HFF-Myc (cell line): ENCODE measurements around the gene ACSBG1.

Source experiments
- DNase-seq: peaks from one replicate; pipeline ENCODE4 v3.0.0-alpha.2; 2011; ENCODE audit warnings: low read depth; ENCODE audit errors: extremely low read depth
- H3K4me3 ChIP-seq: replicated peaks from 2 replicates; pipeline ENCODE4 v1.5.1; 2011; ENCODE audit warnings: low read depth, mild to moderate bottlenecking, control low read depth, low read length
- TF ChIP-seq, protein P1 (sequence below): IDR thresholded peaks from 2 replicates; pipeline ENCODE4 v1.5.1; 2012; ENCODE audit warnings: mild to moderate bottlenecking, low read depth, low read length, control low read depth; ENCODE audit errors: missing control alignments

Gene ACSBG1

DNA sequence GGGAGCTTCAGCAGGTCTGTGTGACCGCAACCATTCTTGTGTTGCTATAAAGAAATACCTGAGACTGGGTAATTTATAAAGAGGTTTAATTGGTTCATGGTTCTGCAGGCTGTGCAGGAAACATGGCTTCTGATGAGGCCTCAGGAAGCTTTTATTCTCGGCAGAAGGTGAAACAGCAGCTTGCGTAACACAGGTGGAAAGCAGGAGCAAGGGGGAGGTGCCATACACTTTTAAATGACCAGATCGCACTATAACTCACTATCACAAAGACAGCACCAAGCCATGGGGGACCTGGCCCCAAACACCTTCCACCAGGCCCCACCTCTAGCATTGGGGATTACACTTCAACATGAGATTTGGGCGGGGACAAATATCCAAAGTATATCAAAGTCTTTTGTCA is 94.8 kb downstream of the ACSBG1 start:
- no peak for DNase-seq
- no peak overlapping the region for H3K4me3 ChIP-seq
- TF ChIP-seq, protein P1, sequence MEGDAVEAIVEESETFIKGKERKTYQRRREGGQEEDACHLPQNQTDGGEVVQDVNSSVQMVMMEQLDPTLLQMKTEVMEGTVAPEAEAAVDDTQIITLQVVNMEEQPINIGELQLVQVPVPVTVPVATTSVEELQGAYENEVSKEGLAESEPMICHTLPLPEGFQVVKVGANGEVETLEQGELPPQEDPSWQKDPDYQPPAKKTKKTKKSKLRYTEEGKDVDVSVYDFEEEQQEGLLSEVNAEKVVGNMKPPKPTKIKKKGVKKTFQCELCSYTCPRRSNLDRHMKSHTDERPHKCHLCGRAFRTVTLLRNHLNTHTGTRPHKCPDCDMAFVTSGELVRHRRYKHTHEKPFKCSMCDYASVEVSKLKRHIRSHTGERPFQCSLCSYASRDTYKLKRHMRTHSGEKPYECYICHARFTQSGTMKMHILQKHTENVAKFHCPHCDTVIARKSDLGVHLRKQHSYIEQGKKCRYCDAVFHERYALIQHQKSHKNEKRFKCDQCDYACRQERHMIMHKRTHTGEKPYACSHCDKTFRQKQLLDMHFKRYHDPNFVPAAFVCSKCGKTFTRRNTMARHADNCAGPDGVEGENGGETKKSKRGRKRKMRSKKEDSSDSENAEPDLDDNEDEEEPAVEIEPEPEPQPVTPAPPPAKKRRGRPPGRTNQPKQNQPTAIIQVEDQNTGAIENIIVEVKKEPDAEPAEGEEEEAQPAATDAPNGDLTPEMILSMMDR: no peak

GRCh38 chr15:78133801-78134200 is 100.6 kb downstream of the ACSBG1 start:
- no peak overlapping the region for H3K4me3 ChIP-seq
- no peak for DNase-seq
- TF ChIP-seq, protein P1: no peak

- TF ChIP-seq, protein P1: peak; percentile 23
- no peak for DNase-seq
- peak within 1 kb of the TSS; percentile 63 for H3K4me3 ChIP-seq
These were observed 102.9 kb downstream of the ACSBG1 start, which contains the start of gene CIB2 for GRCh38 chr15:78131295-78132061. Gene CIB2 (minus strand): TSS chr15:78131445. CDS start chr15:78131215, 230 bp downstream.

DNA sequence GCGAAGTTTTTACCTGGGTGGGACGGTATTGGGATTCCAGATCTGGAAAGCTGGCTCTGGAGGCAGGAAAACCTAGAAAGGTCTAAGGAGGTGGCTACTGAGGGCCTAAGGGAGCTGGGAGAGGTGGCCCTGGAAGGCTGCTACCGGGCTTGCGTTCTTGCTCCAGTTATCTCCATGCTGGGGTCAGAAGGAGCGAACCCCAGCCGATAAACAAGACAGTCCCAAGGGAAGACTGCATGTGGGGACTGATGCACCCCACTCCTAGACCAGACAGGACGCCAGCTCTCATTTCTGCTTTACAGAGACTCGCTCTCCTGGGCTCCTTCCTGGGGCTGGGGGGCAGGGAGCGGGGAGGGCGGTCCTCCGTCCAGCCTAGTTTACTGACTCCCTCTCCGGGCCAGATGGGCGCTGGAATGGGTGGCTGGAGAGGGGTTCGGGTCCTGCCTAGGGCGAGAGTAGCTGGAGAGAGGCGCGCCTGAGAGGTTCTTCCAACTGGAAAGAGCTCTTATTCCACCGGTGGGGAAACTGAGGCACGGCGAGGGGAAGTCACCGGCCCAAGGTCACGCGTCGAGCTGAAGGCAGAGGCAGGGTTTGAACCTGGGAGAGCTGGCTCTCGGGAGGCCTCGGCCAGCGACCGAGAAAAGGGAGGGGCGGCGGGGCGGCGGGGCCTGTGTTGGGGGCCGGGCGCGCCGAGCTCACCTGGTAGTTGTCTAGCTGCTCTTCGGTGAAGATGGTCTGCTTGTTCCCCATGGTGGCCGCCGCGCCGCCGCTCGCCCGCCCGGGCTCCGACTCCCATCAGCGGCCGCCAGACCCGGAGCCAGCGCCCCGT is 103.7 kb downstream of the ACSBG1 start:
- TF ChIP-seq, protein P1: no peak
- DNase-seq: no peak
- peak overlapping the region; percentile 32 for H3K4me3 ChIP-seq

- H3K4me3 ChIP-seq: no peak overlapping the region
- TF ChIP-seq, protein P1: no peak
- no peak for DNase-seq
These were observed 104.5 kb downstream of the ACSBG1 start for GRCh38 chr15:78129751-78130287.

DNA sequence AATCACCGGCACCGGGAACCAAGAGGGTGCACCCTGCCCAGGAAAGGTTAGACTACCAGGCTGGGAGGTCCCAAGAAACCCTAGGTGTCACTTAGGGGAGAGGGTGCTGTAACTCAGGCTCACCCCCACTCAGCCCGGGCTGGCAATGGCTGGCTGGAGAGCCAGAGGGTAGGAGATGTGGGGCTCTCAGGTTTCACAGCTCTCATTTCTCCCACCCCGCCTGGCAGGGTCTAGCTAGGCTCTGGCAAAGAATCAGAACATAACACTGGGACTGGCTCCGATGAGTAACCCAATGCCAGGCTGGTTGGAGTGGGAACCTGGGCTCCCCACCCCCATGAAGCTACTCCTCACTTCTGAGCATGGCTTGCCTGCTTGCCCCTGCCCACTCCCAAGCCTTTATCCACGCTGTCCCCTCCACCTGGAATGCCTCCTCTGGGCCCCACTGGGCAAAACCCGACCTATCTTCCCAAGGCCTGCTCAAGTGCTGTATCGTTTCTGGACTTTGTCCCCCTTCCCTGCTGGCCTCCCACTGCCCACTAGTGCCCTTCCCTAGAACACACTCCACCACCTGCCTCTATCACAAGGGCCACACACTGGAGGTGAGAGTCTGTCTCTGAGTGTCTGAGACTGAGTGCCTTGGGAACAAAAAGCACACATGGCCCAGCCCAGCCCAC is 105.2 kb downstream of the ACSBG1 start:
- no peak for DNase-seq
- H3K4me3 ChIP-seq: no peak overlapping the region
- TF ChIP-seq, protein P1: no peak
